GM19193 (cell line): ENCODE data around the gene EXOC3L2.

Source experiments
- POLR2A ChIP-seq: IDR thresholded peaks from 4 replicates; pipeline ENCODE4 v1.6.1; 2011; ENCODE audit not compliant: insufficient read depth, insufficient read length; ENCODE audit errors: extremely low read depth

The EXOC3L2 gene

GRCh38 chr19:45216667-45217066 lies 28.5 kb downstream of the EXOC3L2 start:
- no peak for TF ChIP-seq POLR2A

- TF ChIP-seq POLR2A = no peak
Measured at GRCh38 chr19:45215391-45216191, 29.6 kb downstream of the EXOC3L2 start.

GRCh38 chr19:45213031-45213430 lies 32.2 kb downstream of the EXOC3L2 start:
- no peak for TF ChIP-seq POLR2A

- TF ChIP-seq POLR2A = no peak
Measured at GRCh38 chr19:45211751-45212381, 33.3 kb downstream of the EXOC3L2 start.

DNA sequence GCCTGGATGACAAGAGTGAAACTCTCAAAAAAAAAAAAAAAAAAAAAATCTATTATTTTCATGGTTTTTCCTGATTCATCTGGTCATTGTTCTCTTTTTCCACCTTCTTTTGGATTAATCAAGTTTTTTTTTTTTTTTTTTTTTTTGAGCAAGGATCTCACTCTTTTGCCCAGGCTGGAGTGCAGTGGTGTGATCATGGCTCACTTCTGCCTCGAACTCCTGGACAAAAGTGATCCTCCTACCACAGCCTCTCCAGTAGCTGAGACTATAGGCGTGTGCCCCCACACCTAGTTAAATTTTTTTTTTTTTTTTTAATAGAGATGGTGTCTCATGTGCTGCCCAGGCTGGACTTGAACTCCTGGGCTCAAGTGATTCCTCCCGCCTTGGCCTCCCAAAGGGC lies 38.9 kb downstream of the EXOC3L2 start:
- TF ChIP-seq POLR2A = no peak

DNA sequence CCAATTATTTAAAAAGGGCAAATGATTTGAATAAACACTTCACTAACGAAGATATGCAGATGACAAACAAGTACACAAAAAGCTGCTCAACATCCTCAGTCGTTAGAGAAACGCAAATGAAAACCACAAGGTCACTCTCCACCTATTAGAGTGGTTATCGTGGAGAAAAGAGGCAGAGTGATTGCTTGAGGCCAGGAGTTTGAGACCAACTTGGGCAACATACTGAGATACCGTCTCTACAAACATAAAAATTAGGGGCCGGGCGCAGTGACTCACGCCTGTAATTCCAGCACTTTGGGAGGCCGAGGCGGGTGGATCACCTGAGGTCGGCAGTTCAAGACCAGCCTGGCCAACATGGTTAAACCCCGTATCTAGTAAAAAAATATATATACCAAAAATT lies 39.4 kb downstream of the EXOC3L2 start:
- TF ChIP-seq POLR2A = no peak

GRCh38 chr19:45202637-45203036 lies 42.6 kb downstream of the EXOC3L2 start:
- no peak for TF ChIP-seq POLR2A

DNA sequence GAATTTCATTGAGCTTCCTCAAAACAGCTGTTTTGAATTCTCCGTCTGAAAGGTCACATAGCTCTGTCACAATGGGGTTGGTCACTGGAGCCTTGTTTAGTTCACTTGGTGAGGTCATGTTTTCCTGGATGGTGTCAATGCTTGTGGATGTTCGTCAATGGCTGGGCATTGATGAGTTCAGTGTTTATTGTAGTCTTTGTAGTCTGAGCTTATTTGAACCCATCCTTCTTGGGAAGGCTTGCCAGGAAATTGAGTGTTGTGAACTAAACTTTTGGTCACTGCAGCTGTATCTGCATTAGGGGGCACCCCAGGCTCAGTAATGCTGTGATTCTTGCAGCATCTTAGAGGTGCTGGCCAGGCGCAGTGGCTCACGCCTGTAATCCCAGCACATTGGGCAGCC lies 44.6 kb downstream of the EXOC3L2 start:
- no peak for TF ChIP-seq POLR2A

GRCh38 chr19:45195764-45196163 lies 49.4 kb downstream of the EXOC3L2 start:
- TF ChIP-seq POLR2A = no peak

GRCh38 chr19:45191375-45191774 lies 53.8 kb downstream of the EXOC3L2 start:
- TF ChIP-seq POLR2A = no peak

- no peak for TF ChIP-seq POLR2A
Measured at GRCh38 chr19:45189971-45190370, 55.2 kb downstream of the EXOC3L2 start.

GRCh38 chr19:45187421-45188100 lies 57.6 kb downstream of the EXOC3L2 start:
- no peak for TF ChIP-seq POLR2A

DNA sequence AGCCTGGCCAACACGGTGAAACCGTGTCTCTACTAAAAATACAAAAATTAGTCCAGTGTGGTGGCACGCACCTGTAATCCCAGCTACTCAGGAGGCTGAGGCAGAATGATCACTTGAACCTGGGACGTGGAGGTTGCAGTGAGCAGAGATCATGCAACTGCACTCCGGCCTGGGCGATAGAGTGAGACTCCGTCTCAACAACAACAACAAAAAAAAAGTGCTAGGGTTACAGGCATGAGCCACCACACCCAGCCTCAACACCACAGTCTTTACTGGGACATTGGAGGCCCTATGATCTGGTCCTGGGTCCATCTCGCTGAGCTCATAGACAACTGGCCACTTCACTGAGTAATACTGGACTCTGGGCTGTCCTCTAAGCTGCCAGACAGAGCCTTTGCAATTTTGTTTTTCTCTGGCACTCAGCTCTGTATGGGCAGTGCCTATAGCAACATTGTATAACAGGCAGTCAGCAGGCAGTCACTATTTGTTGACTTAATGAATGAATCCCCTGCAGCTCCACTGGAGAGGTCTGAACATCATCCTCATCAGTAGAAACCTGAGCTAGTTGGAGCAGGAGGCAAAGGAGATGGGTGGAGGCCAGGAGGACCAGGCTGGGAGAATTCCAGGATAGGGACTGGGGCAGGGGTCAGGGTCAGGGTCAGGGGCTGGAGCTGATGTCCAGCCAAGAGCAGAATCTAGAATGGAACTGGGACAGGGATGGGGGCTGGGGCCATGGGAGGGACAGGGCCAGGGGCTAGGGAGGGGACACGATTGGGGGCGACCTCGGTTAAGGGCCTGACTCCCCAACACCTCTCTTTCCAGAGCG lies 58.5 kb downstream of the EXOC3L2 start:
- no peak for TF ChIP-seq POLR2A

DNA sequence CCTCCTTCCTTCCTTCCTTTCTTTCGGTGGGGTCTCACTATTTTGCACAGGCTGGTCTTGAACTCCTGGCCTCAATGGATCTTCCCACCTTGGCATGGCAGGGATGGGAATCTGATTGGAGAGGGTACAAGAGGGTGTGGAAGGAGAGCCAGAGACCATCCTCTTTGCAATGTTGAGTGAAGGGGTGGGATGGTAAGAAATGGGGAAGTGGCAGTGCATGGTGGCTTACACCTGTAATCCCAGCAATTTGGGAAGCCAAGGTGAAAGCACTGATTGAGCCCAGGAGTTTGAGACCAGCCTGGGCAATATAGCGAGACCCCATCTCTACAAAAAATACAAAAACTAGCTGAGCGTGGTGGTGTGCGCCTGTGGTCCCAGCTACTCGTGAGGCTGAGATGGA lies 61.1 kb downstream of the EXOC3L2 start:
- no peak for TF ChIP-seq POLR2A

DNA sequence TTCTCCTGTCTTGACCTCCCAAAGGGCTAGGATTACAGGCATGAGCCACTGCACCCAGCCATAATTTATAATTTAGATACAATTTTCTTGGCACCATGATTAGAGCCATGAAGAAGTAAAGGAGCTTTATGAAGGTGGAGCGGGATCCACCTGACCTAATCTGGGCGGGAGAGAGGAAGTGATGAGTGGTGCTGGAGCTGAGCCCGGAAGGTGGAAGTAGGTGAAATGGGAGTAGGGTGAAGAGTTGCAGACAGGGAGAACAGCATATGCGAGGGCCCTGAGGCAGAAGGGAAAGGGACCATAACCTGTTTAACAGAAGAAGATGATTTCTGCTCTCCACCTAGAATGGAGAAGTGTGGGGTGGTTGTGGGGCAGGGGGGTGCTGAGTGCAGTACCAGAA lies 62.4 kb downstream of the EXOC3L2 start:
- TF ChIP-seq POLR2A = no peak
